Lung (tissue), 12 donors: ENCODE data around the gene LTBP1. TPM values are rescaled to one million over a fixed set of nuclear protein-coding genes. Genes with fewer than 3 reads are reported as not detected.

Experiments
- ATAC-seq: fragments of 200-7000 bp; cut with Tn5 transposase; one replicate; pipeline ENCODE4 v1.9.1; 2020; ENCODE audit warnings: moderate number of reproducible peaks; ENCODE audit not compliant: insufficient read depth, low FRiP score
- DNase-seq, 3 donors: peaks; one replicate each; pipeline ENCODE4 v3.0.0-alpha.2; 2013 to 2017
- H3K27ac ChIP-seq, 2 donors: one replicate each; pipeline ENCODE4 v1.5.1; 2013; ENCODE audit warnings: mild to moderate bottlenecking in 2 of 2, moderate library complexity in 2 of 2, control low read depth in 1 of 2, inconsistent platforms in 1 of 2, low read depth in 1 of 2, low read length in 1 of 2
- H3K27me3 ChIP-seq, 3 donors: one replicate each; pipeline ENCODE4 v1.5.1; 2013; ENCODE audit warnings: low read length in 2 of 3; ENCODE audit not compliant: control insufficient read depth in 3 of 3, insufficient read depth in 3 of 3
- H3K36me3 ChIP-seq, 4 donors: one replicate each; pipeline ENCODE4 v1.5.1; 2013; ENCODE audit warnings: low read length in 4 of 4, mild to moderate bottlenecking in 1 of 4, moderate library complexity in 1 of 4; ENCODE audit not compliant: control insufficient read depth in 4 of 4, insufficient read depth in 4 of 4
- H3K4me1 ChIP-seq, 5 donors: one replicate each; pipeline ENCODE4 v1.5.1; 2013; ENCODE audit warnings: low read length in 5 of 5, mild to moderate bottlenecking in 2 of 5, moderate library complexity in 1 of 5; ENCODE audit not compliant: control insufficient read depth in 5 of 5, insufficient read depth in 5 of 5
- H3K4me3 ChIP-seq: one replicate; pipeline ENCODE4 v1.5.1; 2013; ENCODE audit warnings: mild to moderate bottlenecking, control low read depth, moderate library complexity
- H3K9ac ChIP-seq, 2 donors: one replicate each; pipeline ENCODE4 v1.5.1; 2013; ENCODE audit warnings: low read length in 2 of 2, control low read depth in 1 of 2; ENCODE audit not compliant: insufficient read depth in 1 of 2
- H3K9me3 ChIP-seq, 4 donors: one replicate each; pipeline ENCODE4 v1.5.1; 2013; ENCODE audit warnings: low read length in 3 of 4, mild to moderate bottlenecking in 1 of 4, moderate library complexity in 1 of 4; ENCODE audit not compliant: control insufficient read depth in 4 of 4, insufficient read depth in 3 of 4
- CTCF ChIP-seq: IDR thresholded peaks from 2 replicates; pipeline ENCODE4 v1.5.1; 2012; ENCODE audit warnings: mild to moderate bottlenecking; ENCODE audit errors: control extremely low read depth, extremely low read depth
- WGBS, 2 donors: extraction: QIAGEN DNeasy Blood & Tissue Kit; methylation state at CpG; one replicate each; pipeline ENCODE4 v1.1.7; 2013; 5-methylcytosine and 5-hydroxymethylcytosine counted together
- polyA plus RNA-seq, 2 donors: library from polyadenylated mRNA; stranded (reverse); fragments of 200-250 nt; gene quantifications; one replicate each; pipeline ENCODE4 v1.2.1, GENCODE V29; 2013
- total RNA-seq, 2 donors: library from RNA; depleted of rRNA in 1 of 2; stranded (reverse); fragments of >200 nt in 1 of 2; gene quantifications; one replicate each; pipeline ENCODE4 v1.2.1, GENCODE V29; 2014 to 2021
- donor health status: control.
- donor health status: control.
- donor health status: Bipolar disorder and iron deficiency.
- donor health status: healthy.
- donor health status: DM: yes; HTN: yes; CAD: no.

The LTBP1 gene
- total and polyA plus RNA-seq, 4 donors: 8.8 to 57.4 (median 28.6) TPM

GRCh38 chr2:33392366-33392765 lies 445.6 kb downstream of the LTBP1 start:
- H3K4me1 ChIP-seq: peaks cover 0 to 18% (median 2%) of the 10 kb centered on the region in 5 donors
- no peaks in the 10 kb centered on the region for H3K36me3 ChIP-seq
- no peak overlapping the region for H3K9ac ChIP-seq
- TF ChIP-seq CTCF: no peak
- H3K4me3 ChIP-seq: no peak overlapping the region
- DNase-seq (no peak), ATAC-seq (no peak)
- H3K27me3 ChIP-seq: no peaks in the 10 kb centered on the region
- no peaks in the 10 kb centered on the region for H3K9me3 ChIP-seq
- H3K27ac ChIP-seq: no peak overlapping the region
- WGBS, 2 donors: 94 to 95% methylated on average over 4 of the region's 4 CpGs

GRCh38 chr2:33395034-33395433 lies 448.3 kb downstream of the LTBP1 start:
- H3K36me3 ChIP-seq: peaks cover 0 to 5% (median 2%) of the 10 kb centered on the region in 4 donors
- WGBS, 2 donors: 70 to 89% methylated on average over 3 of the region's 3 CpGs
- H3K27me3 ChIP-seq: no peaks in the 10 kb centered on the region
- H3K9ac ChIP-seq: no peak overlapping the region
- no peak for TF ChIP-seq CTCF
- no peak for DNase-seq
- ATAC-seq: no peak
- H3K4me3 ChIP-seq: no peak overlapping the region
- H3K9me3 ChIP-seq: no peaks in the 10 kb centered on the region
- peaks cover 0 to 15% (median 0%) of the 10 kb centered on the region in 5 donors for H3K4me1 ChIP-seq
- H3K27ac ChIP-seq: no peak overlapping the region

GRCh38 chr2:33395655-33396249 lies 449.0 kb downstream of the LTBP1 start:
- DNase-seq: peak in 1 of 3 donors; percentile 30
- peaks cover 0 to 5% (median 2%) of the 10 kb centered on the region in 4 donors for H3K36me3 ChIP-seq
- no peak overlapping the region for H3K9ac ChIP-seq
- H3K4me1 ChIP-seq: peaks cover 0 to 15% (median 0%) of the 10 kb centered on the region in 5 donors
- TF ChIP-seq CTCF: peak; percentile 33
- H3K4me3 ChIP-seq: no peak overlapping the region
- H3K27ac ChIP-seq: no peak overlapping the region
- no peaks in the 10 kb centered on the region for H3K27me3 ChIP-seq
- no peaks in the 10 kb centered on the region for H3K9me3 ChIP-seq
- ATAC-seq: peak; percentile 53

DNA sequence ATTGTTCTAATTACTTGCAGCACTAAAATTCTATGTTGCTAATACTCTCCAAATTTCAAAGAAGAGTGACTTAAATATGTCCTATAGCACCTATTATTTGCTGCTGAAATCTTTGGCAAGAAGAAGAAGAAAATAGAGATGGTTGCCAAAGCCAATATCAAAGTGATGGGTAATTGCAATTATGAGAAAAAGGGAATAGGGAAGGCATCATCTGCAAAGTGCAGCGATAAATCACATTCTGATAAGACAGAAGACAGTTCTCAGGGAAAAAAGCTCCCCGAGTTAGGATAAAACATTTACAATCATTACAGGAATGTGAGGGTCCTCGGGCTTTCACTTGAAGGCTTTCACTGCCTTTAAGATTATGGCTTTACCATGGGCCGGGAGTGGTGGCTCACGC lies 457.6 kb downstream of the LTBP1 start:
- ATAC-seq: no peak
- TF ChIP-seq CTCF: no peak
- Histone ChIP-seq H3K9me3 (no peaks in the 10 kb centered on the region), H3K4me1 (no peaks in the 10 kb centered on the region), H3K27me3 (no peaks in the 10 kb centered on the region), H3K4me3 (no peak overlapping the region), H3K27ac (no peak overlapping the region), H3K9ac (no peak overlapping the region), H3K36me3 (no peaks in the 10 kb centered on the region)
- DNase-seq: no peak
- 91 to 94% methylated on average over 5 of the region's 5 CpGs for WGBS, 2 donors
